Neural progenitor cell (in vitro differentiated cells): ENCODE data around the gene TNFRSF8. TPM values are rescaled to one million over a fixed set of nuclear protein-coding genes. Genes with fewer than 3 reads are reported as not detected.

ENCODE experiments used
- DNase-seq: peaks from one replicate; pipeline ENCODE4 v3.0.0-alpha.2; 2016; ENCODE audit warnings: low spot score
- H2AFZ ChIP-seq: fragments of 200-600 bp; sonication (generic); replicated peaks from 2 replicates; pipeline ENCODE4 v1.6.1; 2016; ENCODE audit warnings: antibody characterized with exemption
- H3F3A ChIP-seq: fragments of 200-600 bp; sonication (generic); 2 replicates; pipeline ENCODE4 v1.6.1; 2016; ENCODE audit warnings: antibody characterized with exemption, low read depth
- H3K27ac ChIP-seq: fragments of 200-600 bp; sonication (generic); 2 replicates; pipeline ENCODE4 v1.5.1; 2016; ENCODE audit warnings: mild to moderate bottlenecking
- H3K27me3 ChIP-seq: fragments of 200-600 bp; sonication (generic); 2 replicates; pipeline ENCODE4 v1.6.1; 2016; ENCODE audit warnings: mild to moderate bottlenecking, moderate library complexity
- H3K36me3 ChIP-seq: fragments of 200-600 bp; sonication (generic); 2 replicates; pipeline ENCODE4 v1.5.1; 2016
- H3K4me1 ChIP-seq: fragments of 200-600 bp; sonication (generic); 2 replicates; pipeline ENCODE4 v1.6.1; 2016; ENCODE audit warnings: mixed run types
- H3K4me2 ChIP-seq: fragments of 200-600 bp; sonication (generic); 2 replicates; pipeline ENCODE4 v1.6.1; 2016
- H3K4me3 ChIP-seq: fragments of 200-600 bp; sonication (generic); 2 replicates; pipeline ENCODE4 v1.5.1; 2016
- H3K79me2 ChIP-seq: fragments of 200-600 bp; sonication (generic); 2 replicates; pipeline ENCODE4 v1.6.1; 2016; ENCODE audit warnings: low read depth
- H3K9ac ChIP-seq: fragments of 200-600 bp; sonication (generic); 2 replicates; pipeline ENCODE4 v1.6.1; 2016
- H3K9me3 ChIP-seq: fragments of 200-600 bp; sonication (generic); 2 replicates; pipeline ENCODE4 v1.5.1; 2016; ENCODE audit warnings: low read depth
- H4K20me1 ChIP-seq: fragments of 200-600 bp; sonication (generic); 2 replicates; pipeline ENCODE4 v1.6.1; 2016; ENCODE audit warnings: low read depth
- H3K27ac Mint-ChIP-seq: 3 replicates; pipeline ENCODE4 v1.8.0; 2021; ENCODE audit warnings: mixed read lengths
- H3K27me3 Mint-ChIP-seq: 2 replicates; pipeline ENCODE4 v1.8.0; 2022; ENCODE audit warnings: low read depth, mild to moderate bottlenecking, inconsistent platforms, moderate library complexity, mixed read lengths; ENCODE audit not compliant: insufficient read depth
- H3K36me3 Mint-ChIP-seq: 3 replicates; pipeline ENCODE4 v1.8.0; 2021; ENCODE audit warnings: mixed read lengths
- H3K4me1 Mint-ChIP-seq: 3 replicates; pipeline ENCODE4 v1.8.0; 2021; ENCODE audit warnings: mixed read lengths
- H3K4me3 Mint-ChIP-seq: 3 replicates; pipeline ENCODE4 v1.8.0; 2021; ENCODE audit warnings: mild to moderate bottlenecking, moderate library complexity, mixed read lengths
- H3K9me3 Mint-ChIP-seq: 3 replicates; pipeline ENCODE4 v1.8.0; 2020; ENCODE audit warnings: mixed read lengths
- EZH2 ChIP-seq: fragments of 200-600 bp; sonication (generic); IDR thresholded peaks from 2 replicates; pipeline ENCODE4 v1.6.1; 2017; ENCODE audit warnings: antibody characterized with exemption, mild to moderate bottlenecking, moderate library complexity
- EZH2phosphoT487 ChIP-seq: fragments of 200-600 bp; sonication (generic); IDR thresholded peaks from 2 replicates; pipeline ENCODE4 v1.6.1; 2017; ENCODE audit warnings: antibody characterized with exemption
- total RNA-seq: library from RNA; depleted of rRNA; stranded (reverse); fragments of >200 nt; gene quantifications from 2 replicates; pipeline ENCODE4 v1.2.3, GENCODE V29; 2015; ENCODE audit warnings: low replicate concordance
- TF ChIP-seq, protein P1 (sequence below): fragments of 200-600 bp; sonication (generic); IDR thresholded peaks from 2 replicates; pipeline ENCODE4 v1.5.1; 2017; ENCODE audit warnings: antibody characterized with exemption, mild to moderate bottlenecking

The TNFRSF8 gene
- total RNA-seq, 1 donor from 2014 or later = not detected

DNA sequence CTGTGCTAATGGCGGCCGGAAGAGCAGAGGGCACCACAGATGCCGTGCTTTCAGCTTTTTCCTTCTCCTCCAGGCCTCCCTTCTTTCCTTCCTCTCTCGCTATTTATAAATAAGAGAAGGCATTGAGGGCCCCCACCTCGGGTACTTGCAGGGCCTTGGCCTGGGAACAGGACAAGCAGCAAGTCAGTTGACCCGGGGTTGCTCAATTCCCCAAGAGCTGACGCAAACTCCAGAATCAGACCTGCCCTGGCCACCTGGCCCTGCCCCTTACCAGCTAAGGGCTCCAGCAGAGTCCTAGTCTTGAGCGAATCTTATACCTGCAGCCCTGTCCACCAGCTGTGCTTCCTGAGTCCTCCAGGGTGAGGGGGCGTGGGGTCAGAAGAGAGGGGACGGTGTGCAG lies 117.2 kb downstream of the TNFRSF8 start:
- Histone ChIP-seq H3K9ac (no peak overlapping the region), H3K27me3 (no peaks in the 10 kb centered on the region), H3K9me3 (no peaks in the 10 kb centered on the region), H2AFZ (no peak overlapping the region), H4K20me1 (no peaks in the 10 kb centered on the region), H3F3A (peaks cover 5% of the 10 kb centered on the region), H3K4me3 (no peak overlapping the region), H3K27ac (no peak overlapping the region), H3K79me2 (no peaks in the 10 kb centered on the region), H3K4me2 (no peak overlapping the region), H3K4me1 (peaks cover 23% of the 10 kb centered on the region), H3K36me3 (no peaks in the 10 kb centered on the region)
- Mint-ChIP-seq H3K9me3 (no peaks in the 10 kb centered on the region), H3K36me3 (no peaks in the 10 kb centered on the region), H3K4me3 (no peak overlapping the region), H3K4me1 (peaks cover 52% of the 10 kb centered on the region), H3K27ac (peak overlapping the region; percentile 69), H3K27me3 (peaks cover 8% of the 10 kb centered on the region)
- no peak for DNase-seq
- TF ChIP-seq EZH2 (no peak), EZH2phosphoT487 (no peak)
- TF ChIP-seq, protein P1, sequence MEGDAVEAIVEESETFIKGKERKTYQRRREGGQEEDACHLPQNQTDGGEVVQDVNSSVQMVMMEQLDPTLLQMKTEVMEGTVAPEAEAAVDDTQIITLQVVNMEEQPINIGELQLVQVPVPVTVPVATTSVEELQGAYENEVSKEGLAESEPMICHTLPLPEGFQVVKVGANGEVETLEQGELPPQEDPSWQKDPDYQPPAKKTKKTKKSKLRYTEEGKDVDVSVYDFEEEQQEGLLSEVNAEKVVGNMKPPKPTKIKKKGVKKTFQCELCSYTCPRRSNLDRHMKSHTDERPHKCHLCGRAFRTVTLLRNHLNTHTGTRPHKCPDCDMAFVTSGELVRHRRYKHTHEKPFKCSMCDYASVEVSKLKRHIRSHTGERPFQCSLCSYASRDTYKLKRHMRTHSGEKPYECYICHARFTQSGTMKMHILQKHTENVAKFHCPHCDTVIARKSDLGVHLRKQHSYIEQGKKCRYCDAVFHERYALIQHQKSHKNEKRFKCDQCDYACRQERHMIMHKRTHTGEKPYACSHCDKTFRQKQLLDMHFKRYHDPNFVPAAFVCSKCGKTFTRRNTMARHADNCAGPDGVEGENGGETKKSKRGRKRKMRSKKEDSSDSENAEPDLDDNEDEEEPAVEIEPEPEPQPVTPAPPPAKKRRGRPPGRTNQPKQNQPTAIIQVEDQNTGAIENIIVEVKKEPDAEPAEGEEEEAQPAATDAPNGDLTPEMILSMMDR = no peak

DNA sequence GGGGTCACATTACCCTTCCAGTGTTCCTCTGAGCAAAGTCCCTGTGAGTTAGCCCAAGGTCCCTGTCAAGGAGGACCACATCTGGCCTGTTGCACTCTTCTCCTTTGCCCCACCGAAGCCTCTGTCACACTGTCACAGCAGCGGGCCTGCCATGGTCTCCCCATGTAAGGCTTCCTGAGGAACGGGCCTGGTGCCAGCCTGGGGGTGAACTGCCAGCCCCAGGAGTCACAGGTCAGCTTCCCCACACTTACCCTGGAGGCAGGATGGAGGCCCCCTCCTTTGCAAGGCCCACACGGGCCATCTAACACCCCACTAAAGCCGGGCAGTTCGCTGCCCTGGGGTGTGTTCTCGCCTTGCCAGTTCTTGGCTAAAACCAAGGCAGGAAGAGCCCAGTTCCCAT lies 117.8 kb downstream of the TNFRSF8 start:
- no peaks in the 10 kb centered on the region for H4K20me1 ChIP-seq
- no peaks in the 10 kb centered on the region for H3K36me3 ChIP-seq
- no peaks in the 10 kb centered on the region for H3K79me2 ChIP-seq
- TF ChIP-seq EZH2phosphoT487 (no peak), EZH2 (no peak)
- TF ChIP-seq, protein P1 = no peak
- peaks cover 51% of the 10 kb centered on the region for H3K4me1 Mint-ChIP-seq
- no peaks in the 10 kb centered on the region for H3K9me3 Mint-ChIP-seq
- H3K27me3 Mint-ChIP-seq = peaks cover 8% of the 10 kb centered on the region
- no peak overlapping the region for H3K9ac ChIP-seq
- no peak overlapping the region for H3K27ac ChIP-seq
- H3K4me3 Mint-ChIP-seq = no peak overlapping the region
- H3K9me3 ChIP-seq = no peaks in the 10 kb centered on the region
- H3K4me3 ChIP-seq = no peak overlapping the region
- H3K27ac Mint-ChIP-seq = peak overlapping the region; percentile 69
- no peak overlapping the region for H2AFZ ChIP-seq
- peaks cover 23% of the 10 kb centered on the region for H3K4me1 ChIP-seq
- no peak overlapping the region for H3K4me2 ChIP-seq
- no peaks in the 10 kb centered on the region for H3K27me3 ChIP-seq
- H3F3A ChIP-seq = peaks cover 5% of the 10 kb centered on the region
- no peak for DNase-seq
- no peaks in the 10 kb centered on the region for H3K36me3 Mint-ChIP-seq

DNA sequence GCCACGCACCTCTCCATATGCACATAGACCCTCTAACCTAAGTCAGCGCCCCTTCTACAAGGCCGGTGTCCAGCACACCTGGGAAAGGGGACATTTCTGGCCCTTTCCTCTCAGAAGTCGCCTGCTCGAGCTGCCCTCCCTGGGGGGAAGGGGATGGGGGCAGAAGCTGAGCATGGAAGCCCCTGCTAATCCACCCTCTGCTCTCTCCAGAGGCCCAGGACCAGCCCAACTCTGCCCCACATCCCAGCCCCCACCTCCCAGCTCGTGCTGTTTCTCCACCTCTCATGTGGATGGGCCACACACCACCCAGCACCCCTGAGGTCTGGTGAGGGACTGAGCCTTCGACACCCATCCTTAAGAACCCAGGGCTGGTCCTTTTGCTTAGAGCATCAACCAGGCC lies 118.5 kb downstream of the TNFRSF8 start:
- Mint-ChIP-seq H3K27me3 (peaks cover 8% of the 10 kb centered on the region), H3K4me3 (no peak overlapping the region), H3K9me3 (no peaks in the 10 kb centered on the region), H3K36me3 (no peaks in the 10 kb centered on the region), H3K27ac (peak overlapping the region; percentile 69), H3K4me1 (peaks cover 48% of the 10 kb centered on the region)
- Histone ChIP-seq H3K9ac (no peak overlapping the region), H3K27me3 (no peaks in the 10 kb centered on the region), H4K20me1 (no peaks in the 10 kb centered on the region), H3K27ac (no peak overlapping the region), H3K4me3 (no peak overlapping the region), H3K36me3 (no peaks in the 10 kb centered on the region), H3K4me1 (peaks cover 23% of the 10 kb centered on the region), H3F3A (peaks cover 5% of the 10 kb centered on the region), H2AFZ (no peak overlapping the region), H3K4me2 (no peak overlapping the region), H3K9me3 (no peaks in the 10 kb centered on the region), H3K79me2 (no peaks in the 10 kb centered on the region)
- DNase-seq = no peak
- TF ChIP-seq EZH2 (no peak), EZH2phosphoT487 (no peak)
- TF ChIP-seq, protein P1 = no peak
